Right lobe of liver (tissue), 4 donors: Measurements from ENCODE around the gene CREB3L2.

Source experiments
- CTCF ChIP-seq, 4 donors: fragments of 200-600 bp in 3 of 4; fragments of 450-650 bp in 1 of 4; IDR thresholded peaks; one replicate each; pipeline versions ENCODE4 v1.5.1 to v1.8.0; 2016 to 2022; ENCODE audit warnings: antibody characterized with exemption in 4 of 4, mild to moderate bottlenecking in 2 of 4
- POLR2A ChIP-seq: fragments of 450-650 bp; IDR thresholded peaks from one replicate; pipeline ENCODE4 v1.6.1; 2017; ENCODE audit warnings: antibody characterized with exemption, mild to moderate bottlenecking
- donor health status: DM: no; HTN: no; CAD: no.
- donor health status: DM: no; HTN: no; CAD: no.
- donor health status: DM: no; HTN: yes; CAD: no.

- TF ChIP-seq POLR2A, result no peak
- no peak for TF ChIP-seq CTCF (IDR thresholded peaks at IDR 0.05)
Observed at GRCh38 chr7:138033241-138033640, 31.4 kb upstream of the CREB3L2 start.
